HCT116 (cell line): ENCODE data around the gene ADARB2.

Experiments used
- CEBPB ChIP-seq: IDR thresholded peaks from 2 replicates; pipeline ENCODE4 v1.6.1; 2012; ENCODE audit warnings: low read depth
- EZH2 ChIP-seq: fragments of 200-600 bp; sonication (generic); IDR thresholded peaks from 2 replicates; pipeline ENCODE4 v1.6.1; 2017; ENCODE audit warnings: antibody characterized with exemption, mixed run types
- JUND ChIP-seq: IDR thresholded peaks from 2 replicates; pipeline ENCODE4 v1.6.1; 2012
- MAX ChIP-seq: IDR thresholded peaks from 2 replicates; pipeline ENCODE4 v1.6.1; 2012
- POLR2A ChIP-seq: IDR thresholded peaks from 2 replicates; pipeline ENCODE4 v1.7.0; 2011; ENCODE audit warnings: borderline replicate concordance; ENCODE audit not compliant: insufficient read depth, insufficient read length; ENCODE audit errors: extremely low read depth
- POLR2AphosphoS5 ChIP-seq: IDR thresholded peaks from 2 replicates; pipeline ENCODE4 v1.6.1; 2011; ENCODE audit warnings: mild to moderate bottlenecking, low read depth, low read length, moderate library complexity
- RAD21 ChIP-seq: IDR thresholded peaks from 2 replicates; pipeline ENCODE4 v1.6.1; 2012; ENCODE audit warnings: low read depth, mild to moderate bottlenecking
- SRF ChIP-seq: IDR thresholded peaks from 2 replicates; pipeline ENCODE4 v1.6.1; 2012; ENCODE audit warnings: low read depth
- TCF7L2 ChIP-seq: IDR thresholded peaks from 2 replicates; pipeline ENCODE4 v1.7.0; 2011; ENCODE audit warnings: borderline replicate concordance, inconsistent platforms; ENCODE audit not compliant: insufficient read depth, insufficient read length; ENCODE audit errors: extremely low read depth
- ZBTB33 ChIP-seq: IDR thresholded peaks from 2 replicates; pipeline ENCODE4 v1.6.1; 2011; ENCODE audit warnings: mild to moderate bottlenecking, low read length, moderate library complexity; ENCODE audit not compliant: insufficient replicate concordance; ENCODE audit errors: extremely low read depth

DNA sequence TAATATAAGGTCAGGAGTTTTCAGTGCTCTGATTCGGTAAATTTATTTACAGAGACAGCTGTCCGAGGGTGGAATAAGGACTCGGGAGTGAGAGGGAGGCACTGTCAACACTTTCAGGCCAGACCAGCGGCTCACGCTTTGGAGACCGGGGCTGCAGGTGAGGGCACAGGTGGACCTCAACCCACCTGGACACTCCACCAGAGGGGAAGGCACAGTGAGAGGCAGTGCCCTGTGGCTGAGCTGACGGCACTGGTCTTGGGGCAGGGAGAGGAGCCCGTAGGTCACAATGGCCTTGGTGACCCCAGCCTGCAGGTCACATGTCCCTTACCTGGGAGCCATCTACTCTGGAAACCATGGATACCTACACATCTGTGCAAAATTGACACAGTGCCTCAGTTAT, 315.1 kb downstream of the ADARB2 start:
- TF ChIP-seq POLR2A (no peak), POLR2AphosphoS5 (no peak), ZBTB33 (no peak), EZH2 (no peak), MAX (no peak), TCF7L2 (no peak), CEBPB (no peak), SRF (no peak), RAD21 (no peak), JUND (no peak)
